Measurements from ENCODE around the gene RASD2.

RASD2 gene

GRCh38 chr22:35542157-35542938 lies 1.7 kb downstream of the RASD2 start:
- DNase-seq = no peak

GRCh38 chr22:35542939-35543516 lies 2.4 kb downstream of the RASD2 start:
- DNase-seq = no peak

- no peak for DNase-seq
Observed at GRCh38 chr22:35543702-35544101, 3.1 kb downstream of the RASD2 start.

- no peak for DNase-seq
Observed at GRCh38 chr22:35544189-35544588, 3.6 kb downstream of the RASD2 start.

GRCh38 chr22:35544827-35545226 lies 4.2 kb downstream of the RASD2 start:
- no peak for DNase-seq

- no peak for DNase-seq
Observed at GRCh38 chr22:35546886-35547285, 6.3 kb downstream of the RASD2 start.

GRCh38 chr22:35547987-35548721 lies 7.5 kb downstream of the RASD2 start:
- no peak for DNase-seq

GRCh38 chr22:35548722-35549112 lies 8.1 kb downstream of the RASD2 start:
- DNase-seq = no peak

- DNase-seq = no peak
Observed at GRCh38 chr22:35549328-35549727, 8.7 kb downstream of the RASD2 start.

GRCh38 chr22:35551549-35552177 lies 11.0 kb downstream of the RASD2 start:
- no peak for DNase-seq

- peak; percentile 83 for DNase-seq
Observed at GRCh38 chr22:35552196-35552842, 11.7 kb downstream of the RASD2 start.

GRCh38 chr22:35552846-35553245 lies 12.2 kb downstream of the RASD2 start:
- no peak for DNase-seq

GRCh38 chr22:35553341-35553740 lies 12.7 kb downstream of the RASD2 start:
- DNase-seq = no peak

- no peak for DNase-seq
Observed at GRCh38 chr22:35554297-35554845, 13.7 kb downstream of the RASD2 start.

GRCh38 chr22:35555483-35555890 lies 14.9 kb downstream of the RASD2 start:
- DNase-seq = no peak

- no peak for DNase-seq
Observed at GRCh38 chr22:35555946-35556547, 15.4 kb downstream of the RASD2 start.

- no peak for DNase-seq
Observed at GRCh38 chr22:35556666-35557065, 16.0 kb downstream of the RASD2 start.

- DNase-seq = no peak
Observed at GRCh38 chr22:35558031-35558430, 17.4 kb downstream of the RASD2 start.

- DNase-seq = no peak
Observed at GRCh38 chr22:35558719-35559118, 18.1 kb downstream of the RASD2 start.

GRCh38 chr22:35559354-35560005 lies 18.8 kb downstream of the RASD2 start:
- DNase-seq = no peak

- no peak for DNase-seq
Observed at GRCh38 chr22:35560366-35560765, 19.7 kb downstream of the RASD2 start.

GRCh38 chr22:35560824-35561223 lies 20.2 kb downstream of the RASD2 start:
- DNase-seq = no peak
